ENCODE data around the gene GPA33.

Gene GPA33

GRCh38 chr1:167102906-167103573 lies 12.9 kb upstream of the GPA33 start:
- DNase-seq (ENCODE audit: low read depth), result no peak
- H3K4me3 ChIP-seq (ENCODE audit: low read depth, low read length), result no peak overlapping the region
- no peak for TF ChIP-seq CTCF (conservative IDR thresholded peaks at IDR 0.05; ENCODE audit: low read depth, low read length)

GRCh38 chr1:167101754-167102153 lies 11.6 kb upstream of the GPA33 start:
- no peak for DNase-seq (ENCODE audit: low read depth)
- no peak for TF ChIP-seq CTCF (conservative IDR thresholded peaks at IDR 0.05; ENCODE audit: low read depth, low read length)
- no peak overlapping the region for H3K4me3 ChIP-seq (ENCODE audit: low read depth, low read length)

DNA sequence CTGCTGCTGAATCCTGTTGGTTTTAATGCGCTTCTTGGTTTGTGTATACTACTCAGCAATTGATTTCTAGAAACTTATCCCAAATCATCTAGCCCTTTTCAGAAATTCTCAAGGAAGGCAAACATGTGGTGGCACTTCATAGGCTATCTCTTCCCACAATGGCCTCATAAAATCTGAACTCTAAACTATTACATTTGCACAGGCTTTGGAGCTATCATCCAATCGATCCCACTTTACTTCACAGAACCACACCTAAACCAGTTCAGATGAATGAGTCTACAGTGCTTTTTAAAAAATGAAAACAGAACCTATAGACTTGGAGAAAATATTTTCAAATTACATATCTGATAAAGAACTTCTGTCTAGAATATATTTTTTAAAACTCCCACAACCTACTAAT lies 10.6 kb upstream of the GPA33 start:
- no peak for TF ChIP-seq CTCF (conservative IDR thresholded peaks at IDR 0.05; ENCODE audit: low read depth, low read length)
- DNase-seq (ENCODE audit: low read depth), result no peak
- H3K4me3 ChIP-seq (ENCODE audit: low read depth, low read length), result no peak overlapping the region

GRCh38 chr1:167099851-167100250 lies 9.7 kb upstream of the GPA33 start:
- TF ChIP-seq CTCF (conservative IDR thresholded peaks at IDR 0.05; ENCODE audit: low read depth, low read length), result no peak
- no peak for DNase-seq (ENCODE audit: low read depth)
- H3K4me3 ChIP-seq (ENCODE audit: low read depth, low read length), result no peak overlapping the region

DNA sequence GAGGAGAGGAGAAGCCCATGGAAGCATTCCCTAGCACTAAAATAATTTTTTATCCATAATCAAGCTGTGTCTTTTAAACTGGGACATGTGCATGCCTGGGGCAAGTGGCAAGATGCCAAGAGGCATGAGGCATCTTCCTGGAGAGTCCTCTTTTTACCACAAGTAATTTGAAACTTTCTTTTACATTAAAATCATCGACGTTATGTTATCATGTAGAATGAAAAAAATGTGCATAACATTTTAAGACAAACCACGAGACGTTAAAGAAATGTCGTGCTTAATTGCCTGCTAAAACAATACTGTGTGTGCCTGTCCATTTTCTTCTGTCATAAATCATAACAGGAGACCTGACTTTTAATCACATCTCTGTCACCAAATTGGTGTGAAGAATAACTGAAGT lies 5.2 kb upstream of the GPA33 start:
- DNase-seq (ENCODE audit: low read depth), result peak; percentile 83
- no peak overlapping the region for H3K4me3 ChIP-seq (ENCODE audit: low read depth, low read length)
- no peak for TF ChIP-seq CTCF (conservative IDR thresholded peaks at IDR 0.05; ENCODE audit: low read depth, low read length)

GRCh38 chr1:167094690-167095089 lies 4.5 kb upstream of the GPA33 start:
- no peak overlapping the region for H3K4me3 ChIP-seq (ENCODE audit: low read depth, low read length)
- no peak for DNase-seq (ENCODE audit: low read depth)
- no peak for TF ChIP-seq CTCF (conservative IDR thresholded peaks at IDR 0.05; ENCODE audit: low read depth, low read length)

DNA sequence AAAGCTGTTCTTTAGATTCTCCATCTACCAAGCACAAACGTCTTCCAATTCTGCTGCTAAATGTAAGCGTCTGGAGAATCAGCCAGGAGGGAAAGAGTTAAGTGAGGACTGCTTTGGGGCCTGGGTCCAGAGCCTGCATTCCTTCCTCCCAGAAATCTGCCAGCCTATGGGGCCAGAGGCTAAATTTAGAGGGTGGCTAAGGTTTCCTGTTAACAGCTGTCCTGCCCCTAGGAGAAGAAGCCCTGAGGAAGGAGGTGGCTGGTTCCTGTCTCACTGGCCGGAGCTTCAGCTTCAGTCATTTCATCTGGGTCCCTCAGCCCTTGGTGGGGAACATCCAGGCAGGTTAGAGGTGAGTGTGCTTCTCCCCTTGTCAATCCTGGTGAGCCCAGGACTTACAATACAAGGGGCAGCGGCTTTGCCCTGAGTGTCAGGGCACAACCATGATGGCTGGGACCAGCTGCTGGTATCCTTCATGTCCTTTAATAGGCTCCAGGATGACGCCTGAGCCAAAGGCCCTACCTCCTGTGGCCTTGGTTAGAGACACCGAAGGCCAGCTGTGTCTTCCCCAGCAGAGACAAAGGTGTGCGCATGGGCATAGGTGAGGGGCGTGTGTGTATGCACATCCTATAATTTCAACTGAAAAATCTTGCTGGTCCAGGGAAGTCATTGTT lies 3.8 kb upstream of the GPA33 start, which contains the start of gene STYXL2:
STYXL2 (plus strand) TSS at position 230 of the 671 bp plus-strand sequence. CDS start 775 bp downstream, outside the sequence.
- TF ChIP-seq CTCF (conservative IDR thresholded peaks at IDR 0.05; ENCODE audit: low read depth, low read length), result no peak
- DNase-seq (ENCODE audit: low read depth), result no peak
- no peak within 1 kb of the TSS for H3K4me3 ChIP-seq (ENCODE audit: low read depth, low read length)
